ENCODE data around the gene NPY4R.
"Not testable (repeated sequence)": the region's sequence is repeated elsewhere in the genome, so short reads cannot be mapped to it uniquely, and the experiment has no call there.

The NPY4R gene

GRCh38 chr10:46455992-46456391, 9.8 kb downstream of the NPY4R start:
- DNase-seq (ENCODE audit: low spot score), result not testable (repeated sequence)

GRCh38 chr10:46451365-46451764, 14.4 kb downstream of the NPY4R start:
- DNase-seq (ENCODE audit: low spot score), result not testable (repeated sequence)

GRCh38 chr10:46450829-46451228, 14.9 kb downstream of the NPY4R start:
- DNase-seq (ENCODE audit: low spot score), result not testable (repeated sequence)

- not testable (repeated sequence) for DNase-seq (ENCODE audit: low spot score)
Observed at GRCh38 chr10:46447439-46447838, 18.3 kb downstream of the NPY4R start.

GRCh38 chr10:46445389-46446122, 20.2 kb downstream of the NPY4R start:
- not testable (repeated sequence) for DNase-seq (ENCODE audit: low spot score)

- DNase-seq (ENCODE audit: low spot score), result not testable (repeated sequence)
Observed at GRCh38 chr10:46443422-46443821, 22.3 kb downstream of the NPY4R start.

- DNase-seq (ENCODE audit: low spot score), result not testable (repeated sequence)
Observed at GRCh38 chr10:46442706-46443275, 23.0 kb downstream of the NPY4R start.

- DNase-seq (ENCODE audit: low spot score), result not testable (repeated sequence)
Observed at GRCh38 chr10:46441837-46442278, 23.9 kb downstream of the NPY4R start.

GRCh38 chr10:46440942-46441341, 24.8 kb downstream of the NPY4R start:
- DNase-seq (ENCODE audit: low spot score), result not testable (repeated sequence)

- DNase-seq (ENCODE audit: low spot score), result not testable (repeated sequence)
Observed at GRCh38 chr10:46423550-46423949, 42.2 kb downstream of the NPY4R start.

GRCh38 chr10:46419570-46420379, 46.0 kb downstream of the NPY4R start:
- not testable (repeated sequence) for DNase-seq (ENCODE audit: low spot score)

- not testable (repeated sequence) for DNase-seq (ENCODE audit: low spot score)
Observed at GRCh38 chr10:46418283-46418682, 47.5 kb downstream of the NPY4R start.

- not testable (repeated sequence) for DNase-seq (ENCODE audit: low spot score)
Observed at GRCh38 chr10:46415291-46415690, 50.5 kb downstream of the NPY4R start.

- DNase-seq (ENCODE audit: low spot score), result not testable (repeated sequence)
Observed at GRCh38 chr10:46412665-46413064, 53.1 kb downstream of the NPY4R start.

GRCh38 chr10:46411123-46411522, 54.6 kb downstream of the NPY4R start:
- DNase-seq (ENCODE audit: low spot score), result not testable (repeated sequence)

Data from CD4-positive, alpha-beta T cell treated with Interleukin-6 at 100 ng/mL for 8 hours (primary cell).